Suprapubic skin (tissue), 4 donors: ENCODE results near the gene GMPR.

Experiments
- CTCF ChIP-seq, 2 donors: fragments of 200-600 bp in 1 of 2; fragments of 450-650 bp in 1 of 2; sonication (generic) in 1 of 2; IDR thresholded peaks; one replicate each; pipeline ENCODE4 v1.5.1; 2016 to 2019; ENCODE audit warnings: antibody characterized with exemption in 2 of 2, mild to moderate bottlenecking in 1 of 2, moderate library complexity in 1 of 2
- EP300 ChIP-seq: sonication (generic); formaldehyde crosslinking; IDR thresholded peaks from one replicate; pipeline ENCODE4 v1.6.1; 2017; ENCODE audit warnings: antibody characterized with exemption
- POLR2A ChIP-seq, 2 donors: fragments of 450-650 bp; IDR thresholded peaks; one replicate each; pipeline ENCODE4 v1.6.1; 2017; ENCODE audit warnings: antibody characterized with exemption in 2 of 2, mild to moderate bottlenecking in 2 of 2, moderate library complexity in 2 of 2
- POLR2AphosphoS5 ChIP-seq, 3 donors: sonication (generic); formaldehyde crosslinking; IDR thresholded peaks; one replicate each; pipeline ENCODE4 v1.6.1; 2017; ENCODE audit warnings: antibody characterized with exemption in 3 of 3

GRCh38 chr6:16272201-16272600 lies 33.8 kb downstream of the GMPR start:
- TF ChIP-seq CTCF (IDR thresholded peaks at IDR 0.05) (no peak), POLR2AphosphoS5 (IDR thresholded peaks at IDR 0.05) (no peak), POLR2A (IDR thresholded peaks at IDR 0.05) (no peak), EP300 (no peak)
